Keratinocyte (primary cell): ENCODE results near the gene SDK1. TPM values are rescaled to one million over a fixed set of nuclear protein-coding genes. Genes with fewer than 3 reads are reported as not detected.

Experiments used
- DNase-seq: peaks from one replicate; pipeline ENCODE4 v3.0.0-alpha.2; 2011; ENCODE audit warnings: low read depth, missing footprints, low spot score
- FAIRE-seq: peaks from 2 replicates; lab custom pipeline; 2011; peaks lifted over from hg19 to GRCh38; lab: Jason Lieb, UNC
- H2AFZ ChIP-seq: 2 replicates; pipeline ENCODE4 v1.6.0; 2012; ENCODE audit warnings: low read length, control low read depth, inconsistent platforms; ENCODE audit not compliant: control insufficient read depth
- H3K27ac ChIP-seq: 2 replicates; pipeline ENCODE4 v1.5.1; 2011; ENCODE audit warnings: low read length; ENCODE audit not compliant: control insufficient read depth, insufficient read depth
- H3K27me3 ChIP-seq: 3 replicates; pipeline ENCODE4 v1.6.0; 2011; ENCODE audit warnings: low read length; ENCODE audit not compliant: control insufficient read depth, insufficient read depth; ENCODE audit errors: extremely low read depth
- H3K36me3 ChIP-seq, 2 experiments: 2 replicates in 1 of 2; 3 replicates in 1 of 2; pipeline ENCODE4 v1.5.1; 2011; ENCODE audit warnings: low read length in 2 of 2, mild to moderate bottlenecking in 1 of 2; ENCODE audit not compliant: control insufficient read depth in 2 of 2, insufficient read depth in 2 of 2; ENCODE audit errors: extremely low read depth in 1 of 2
- H3K4me1 ChIP-seq: 3 replicates; pipeline ENCODE4 v1.5.1; 2011; ENCODE audit warnings: low read length; ENCODE audit not compliant: control insufficient read depth, insufficient read depth; ENCODE audit errors: extremely low read depth
- H3K4me2 ChIP-seq: 3 replicates; pipeline ENCODE4 v1.6.0; 2011; ENCODE audit warnings: low read depth, low read length; ENCODE audit not compliant: control insufficient read depth, insufficient read depth; ENCODE audit errors: extremely low read depth
- H3K4me3 ChIP-seq, 3 experiments: fragments of 200-600 bp in 1 of 3; sonication (generic) in 1 of 3; 2 replicates in 2 of 3; 3 replicates in 1 of 3; pipeline ENCODE4 v1.5.1; 2011 to 2016; ENCODE audit warnings: low read length in 3 of 3, mild to moderate bottlenecking in 3 of 3, control low read depth in 2 of 3, inconsistent platforms in 1 of 3, low read depth in 1 of 3, mixed read lengths in 1 of 3, mixed run types in 1 of 3, moderate library complexity in 1 of 3; ENCODE audit not compliant: control insufficient read depth in 2 of 3, insufficient read depth in 2 of 3; ENCODE audit errors: extremely low read depth in 1 of 3
- H3K79me2 ChIP-seq: 2 replicates; pipeline ENCODE4 v1.6.0; 2012; ENCODE audit warnings: low read length; ENCODE audit not compliant: control insufficient read depth, insufficient read depth
- H3K9ac ChIP-seq: 3 replicates; pipeline ENCODE4 v1.6.0; 2011; ENCODE audit warnings: low read length; ENCODE audit not compliant: control insufficient read depth, insufficient read depth; ENCODE audit errors: extremely low read depth
- H3K9me1 ChIP-seq: 3 replicates; pipeline ENCODE4 v1.6.0; 2011; ENCODE audit warnings: low read length; ENCODE audit not compliant: control insufficient read depth, insufficient read depth; ENCODE audit errors: extremely low read depth
- H3K9me3 ChIP-seq: 2 replicates; pipeline ENCODE4 v1.5.1; 2012; ENCODE audit warnings: low read depth, low read length; ENCODE audit not compliant: control insufficient read depth
- H4K20me1 ChIP-seq: 3 replicates; pipeline ENCODE4 v1.6.0; 2011; ENCODE audit warnings: low read length; ENCODE audit not compliant: control insufficient read depth, insufficient read depth; ENCODE audit errors: extremely low read depth
- EZH2 ChIP-seq: IDR thresholded peaks from one replicate; pipeline ENCODE4 v1.6.1; 2012; ENCODE audit warnings: inconsistent platforms, mild to moderate bottlenecking, low read length, moderate library complexity
- dilution Hi-C: fragments of 300-500 bp; cut with MboI; formaldehyde crosslinking; loops from one replicate; pipeline ENCODE4 v1.7.0; 2020; ENCODE audit warnings: low sequenced_read_pairs; ENCODE audit not compliant: extremely low pct_ligation_motif_present
- polyA plus RNA-seq, 5 experiments: library from polyadenylated mRNA; depleted of rRNA in 3 of 5; stranded (reverse) in 3 of 5; stranded (forward) in 1 of 5; unstranded in 1 of 5; fragments of >200 nt; gene quantifications; 1 replicate in 1 of 5; 2 replicates in 3 of 5; 3 replicates in 1 of 5; pipeline versions ENCODE4 v1.2.1 to v1.2.3, GENCODE V29; 2011 to 2012; ENCODE audit warnings: missing spikeins in 2 of 5, low read depth in 1 of 5, low replicate concordance in 1 of 5
- TF ChIP-seq, protein P1 (sequence below), 3 experiments: IDR thresholded peaks in 1 of 3; conservative IDR thresholded peaks in 1 of 3; optimal IDR thresholded peaks in 1 of 3; 2 replicates in 2 of 3; 3 replicates in 1 of 3; pipeline versions ENCODE3 to v1.5.1; 2011; ENCODE audit warnings: low read length in 3 of 3, mild to moderate bottlenecking in 3 of 3, moderate library complexity in 2 of 3, control low read depth in 1 of 3, inconsistent platforms in 1 of 3; ENCODE audit not compliant: insufficient read depth in 2 of 3; ENCODE audit errors: extremely low read depth in 1 of 3

SDK1 gene
- polyA plus RNA-seq, 1 donor (not counting 4 experiments of a cell fraction or from before 2014, with no cell fraction given), result 0.66 TPM

GRCh38 chr7:3616306-3616705, 315.3 kb downstream of the SDK1 start:
- Histone ChIP-seq H3K79me2 (no peaks in the 10 kb centered on the region), H3K4me1 (no peaks in the 10 kb centered on the region), H3K9ac (no peak overlapping the region), H4K20me1 (no peaks in the 10 kb centered on the region), H2AFZ (no peak overlapping the region), H3K4me3 (no peak overlapping the region), H3K9me1 (no peaks in the 10 kb centered on the region), H3K27me3 (no peaks in the 10 kb centered on the region), H3K9me3 (no peaks in the 10 kb centered on the region), H3K36me3 (peaks cover 0 to 3% of the 10 kb centered on the region in 2 experiments), H3K27ac (no peak overlapping the region), H3K4me2 (no peak overlapping the region)
- DNase-seq (no peak), FAIRE-seq (no peak)
- dilution Hi-C loops, result no loop called here
- no peak for TF ChIP-seq EZH2
- TF ChIP-seq, protein P1, sequence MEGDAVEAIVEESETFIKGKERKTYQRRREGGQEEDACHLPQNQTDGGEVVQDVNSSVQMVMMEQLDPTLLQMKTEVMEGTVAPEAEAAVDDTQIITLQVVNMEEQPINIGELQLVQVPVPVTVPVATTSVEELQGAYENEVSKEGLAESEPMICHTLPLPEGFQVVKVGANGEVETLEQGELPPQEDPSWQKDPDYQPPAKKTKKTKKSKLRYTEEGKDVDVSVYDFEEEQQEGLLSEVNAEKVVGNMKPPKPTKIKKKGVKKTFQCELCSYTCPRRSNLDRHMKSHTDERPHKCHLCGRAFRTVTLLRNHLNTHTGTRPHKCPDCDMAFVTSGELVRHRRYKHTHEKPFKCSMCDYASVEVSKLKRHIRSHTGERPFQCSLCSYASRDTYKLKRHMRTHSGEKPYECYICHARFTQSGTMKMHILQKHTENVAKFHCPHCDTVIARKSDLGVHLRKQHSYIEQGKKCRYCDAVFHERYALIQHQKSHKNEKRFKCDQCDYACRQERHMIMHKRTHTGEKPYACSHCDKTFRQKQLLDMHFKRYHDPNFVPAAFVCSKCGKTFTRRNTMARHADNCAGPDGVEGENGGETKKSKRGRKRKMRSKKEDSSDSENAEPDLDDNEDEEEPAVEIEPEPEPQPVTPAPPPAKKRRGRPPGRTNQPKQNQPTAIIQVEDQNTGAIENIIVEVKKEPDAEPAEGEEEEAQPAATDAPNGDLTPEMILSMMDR (optimal IDR thresholded peaks at IDR 0.05 in 1 of 3, IDR thresholded peaks at IDR 0.05 in 1 of 3, conservative IDR thresholded peaks at IDR 0.05 in 1 of 3; ENCODE audit: extremely low read depth in 1 of 3, insufficient read depth in 2 of 3, low read length in 3 of 3), result no peak

GRCh38 chr7:3630081-3630480, 329.0 kb downstream of the SDK1 start:
- Histone ChIP-seq H3K4me3 (no peak overlapping the region), H3K79me2 (no peaks in the 10 kb centered on the region), H3K9me3 (no peaks in the 10 kb centered on the region), H2AFZ (no peak overlapping the region), H3K9ac (no peak overlapping the region), H3K36me3 (peaks cover 0 to 5% of the 10 kb centered on the region in 2 experiments), H3K4me1 (no peaks in the 10 kb centered on the region), H3K27me3 (no peaks in the 10 kb centered on the region), H4K20me1 (no peaks in the 10 kb centered on the region), H3K4me2 (no peak overlapping the region), H3K9me1 (no peaks in the 10 kb centered on the region), H3K27ac (no peak overlapping the region)
- dilution Hi-C loops, result no loop called here
- DNase-seq, result no peak
- no peak for FAIRE-seq
- TF ChIP-seq, protein P1 (optimal IDR thresholded peaks at IDR 0.05 in 1 of 3, IDR thresholded peaks at IDR 0.05 in 1 of 3, conservative IDR thresholded peaks at IDR 0.05 in 1 of 3; ENCODE audit: extremely low read depth in 1 of 3, insufficient read depth in 2 of 3, low read length in 3 of 3), result no peak
- TF ChIP-seq EZH2, result no peak
